Astrocyte (in vitro differentiated cells and primary cell): Measurements from ENCODE around the gene ART5. TPM values are rescaled to one million over a fixed set of nuclear protein-coding genes. Genes with fewer than 3 reads are reported as not detected.
A peak's percentile ranks its signal among the peaks of the same experiment; 100 is the strongest.

Experiments used
- DNase-seq: peaks from one replicate; pipeline ENCODE4 v3.0.0-alpha.2; 2010; ENCODE audit warnings: low read depth
- FAIRE-seq: peaks from 2 replicates; lab custom pipeline; 2011; peaks lifted over from hg19 to GRCh38; lab: Jason Lieb, UNC
- H2AFZ ChIP-seq: 2 replicates; pipeline ENCODE4 v1.6.0; 2012; ENCODE audit warnings: low read depth, low read length, inconsistent platforms
- H3K27ac ChIP-seq: 2 replicates; pipeline ENCODE4 v1.5.1; 2011; ENCODE audit warnings: low read depth, low read length, inconsistent platforms
- H3K27me3 ChIP-seq: 2 replicates; pipeline ENCODE4 v1.6.0; 2011; ENCODE audit warnings: low read length, inconsistent platforms; ENCODE audit not compliant: insufficient read depth
- H3K36me3 ChIP-seq: 2 replicates; pipeline ENCODE4 v1.5.1; 2011; ENCODE audit warnings: low read length, inconsistent platforms; ENCODE audit not compliant: insufficient read depth
- H3K4me1 ChIP-seq: 2 replicates; pipeline ENCODE4 v1.5.1; 2011; ENCODE audit warnings: low read length, inconsistent platforms; ENCODE audit not compliant: insufficient read depth
- H3K4me2 ChIP-seq: 2 replicates; pipeline ENCODE4 v1.6.0; 2012; ENCODE audit warnings: low read length, inconsistent platforms
- H3K4me3 ChIP-seq: 2 replicates; pipeline ENCODE4 v1.5.1; 2011; ENCODE audit warnings: low read depth, mild to moderate bottlenecking, low read length, inconsistent platforms; ENCODE audit not compliant: insufficient read depth
- H3K79me2 ChIP-seq: 2 replicates; pipeline ENCODE4 v1.6.0; 2012; ENCODE audit warnings: mild to moderate bottlenecking, low read length, inconsistent platforms; ENCODE audit not compliant: insufficient read depth
- H3K9ac ChIP-seq: 2 replicates; pipeline ENCODE4 v1.6.0; 2012; ENCODE audit warnings: mild to moderate bottlenecking, low read length, inconsistent platforms
- H3K9me3 ChIP-seq: 2 replicates; pipeline ENCODE4 v1.5.1; 2012; ENCODE audit warnings: low read depth, mild to moderate bottlenecking, low read length, inconsistent platforms; ENCODE audit not compliant: insufficient read depth
- H4K20me1 ChIP-seq: 2 replicates; pipeline ENCODE4 v1.6.0; 2012; ENCODE audit warnings: low read length, inconsistent platforms; ENCODE audit not compliant: insufficient read depth
- H3K27ac Mint-ChIP-seq: one replicate; pipeline ENCODE4 v1.8.0; 2021; ENCODE audit warnings: mild to moderate bottlenecking, mixed read lengths; ENCODE audit not compliant: unreplicated experiment
- H3K27me3 Mint-ChIP-seq: one replicate; pipeline ENCODE4 v1.8.0; 2021; ENCODE audit warnings: low read depth, mixed read lengths; ENCODE audit not compliant: unreplicated experiment
- H3K36me3 Mint-ChIP-seq: one replicate; pipeline ENCODE4 v1.8.0; 2021; ENCODE audit warnings: low read depth, mixed read lengths; ENCODE audit not compliant: unreplicated experiment
- H3K4me1 Mint-ChIP-seq: one replicate; pipeline ENCODE4 v1.8.0; 2021; ENCODE audit warnings: low read depth, mixed read lengths; ENCODE audit not compliant: unreplicated experiment
- H3K4me3 Mint-ChIP-seq: one replicate; pipeline ENCODE4 v1.8.0; 2021; ENCODE audit warnings: mild to moderate bottlenecking, moderate library complexity, mixed read lengths; ENCODE audit not compliant: unreplicated experiment
- H3K9me3 Mint-ChIP-seq: one replicate; pipeline ENCODE4 v1.8.0; 2021; ENCODE audit warnings: mild to moderate bottlenecking, mixed read lengths; ENCODE audit not compliant: unreplicated experiment
- CTCF ChIP-seq: IDR thresholded peaks from 2 replicates; pipeline ENCODE4 v1.5.1; 2011; ENCODE audit warnings: low read depth, mild to moderate bottlenecking, inconsistent platforms, low read length, moderate library complexity; ENCODE audit not compliant: insufficient read depth
- EZH2 ChIP-seq: IDR thresholded peaks from 2 replicates; pipeline ENCODE4 v1.6.1; 2012; ENCODE audit warnings: mild to moderate bottlenecking, low read length, inconsistent platforms; ENCODE audit not compliant: insufficient read depth
- total RNA-seq: library from RNA; stranded (reverse); gene quantifications from 2 replicates; pipeline ENCODE4 v1.2.1, GENCODE V29; 2021

Gene ART5
- total RNA-seq, 1 donor from 2014 or later: 4.1 TPM

GRCh38 chr11:3615998-3616397 is 25.8 kb downstream of the ART5 start:
- Histone ChIP-seq H3K36me3 (no peaks in the 10 kb centered on the region), H4K20me1 (no peaks in the 10 kb centered on the region), H3K4me2 (no peak overlapping the region), H3K4me1 (no peaks in the 10 kb centered on the region), H3K9me3 (no peaks in the 10 kb centered on the region), H3K79me2 (no peaks in the 10 kb centered on the region), H2AFZ (peak overlapping the region; percentile 32), H3K9ac (no peak overlapping the region), H3K4me3 (no peak overlapping the region), H3K27ac (no peak overlapping the region), H3K27me3 (no peaks in the 10 kb centered on the region)
- peaks cover 3% of the 10 kb centered on the region for H3K9me3 Mint-ChIP-seq
- no peak for FAIRE-seq
- H3K4me3 Mint-ChIP-seq: no peak overlapping the region
- H3K4me1 Mint-ChIP-seq: peaks cover 12% of the 10 kb centered on the region
- peaks cover 14% of the 10 kb centered on the region for H3K27me3 Mint-ChIP-seq
- no peak for DNase-seq
- peak overlapping the region; percentile 92 for H3K27ac Mint-ChIP-seq
- no peaks in the 10 kb centered on the region for H3K36me3 Mint-ChIP-seq
- TF ChIP-seq EZH2 (no peak), CTCF (no peak)

- H3K4me3 Mint-ChIP-seq: peak overlapping the region; percentile 20
- TF ChIP-seq CTCF (no peak), EZH2 (no peak)
- H3K27ac ChIP-seq: no peak overlapping the region
- no peak overlapping the region for H2AFZ ChIP-seq
- no peaks in the 10 kb centered on the region for H3K36me3 ChIP-seq
- H4K20me1 ChIP-seq: no peaks in the 10 kb centered on the region
- no peaks in the 10 kb centered on the region for H3K36me3 Mint-ChIP-seq
- no peak for FAIRE-seq
- no peak overlapping the region for H3K4me2 ChIP-seq
- H3K9ac ChIP-seq: no peak overlapping the region
- peaks cover 14% of the 10 kb centered on the region for H3K27me3 Mint-ChIP-seq
- no peak overlapping the region for H3K4me3 ChIP-seq
- H3K27me3 ChIP-seq: no peaks in the 10 kb centered on the region
- H3K79me2 ChIP-seq: no peaks in the 10 kb centered on the region
- no peak overlapping the region for H3K27ac Mint-ChIP-seq
- H3K4me1 ChIP-seq: no peaks in the 10 kb centered on the region
- H3K9me3 ChIP-seq: no peaks in the 10 kb centered on the region
- DNase-seq: no peak
- peaks cover 12% of the 10 kb centered on the region for H3K4me1 Mint-ChIP-seq
- peaks cover 3% of the 10 kb centered on the region for H3K9me3 Mint-ChIP-seq
These were observed 27.0 kb downstream of the ART5 start for GRCh38 chr11:3614742-3615171.

GRCh38 chr11:3613998-3614741 is 27.6 kb downstream of the ART5 start:
- no peak overlapping the region for H3K27ac ChIP-seq

More at GRCh38 chr11:3613998-3614741, 27.6 kb downstream of the ART5 start:
- Mint-ChIP-seq H3K27me3 (peaks cover 14% of the 10 kb centered on the region), H3K27ac (no peak overlapping the region), H3K36me3 (no peaks in the 10 kb centered on the region), H3K9me3 (peaks cover 2% of the 10 kb centered on the region), H3K4me1 (peaks cover 12% of the 10 kb centered on the region), H3K4me3 (peak overlapping the region; percentile 20)
- H3K4me3 ChIP-seq: no peak overlapping the region
- no peak for FAIRE-seq
- no peaks in the 10 kb centered on the region for H3K79me2 ChIP-seq
- H3K4me2 ChIP-seq: no peak overlapping the region
- H3K9me3 ChIP-seq: no peaks in the 10 kb centered on the region
- TF ChIP-seq CTCF: no peak
- H3K36me3 ChIP-seq: no peaks in the 10 kb centered on the region
- H3K27me3 ChIP-seq: no peaks in the 10 kb centered on the region
- no peak overlapping the region for H2AFZ ChIP-seq
- no peak for DNase-seq
- H3K4me1 ChIP-seq: no peaks in the 10 kb centered on the region
- no peak overlapping the region for H3K9ac ChIP-seq
- no peaks in the 10 kb centered on the region for H4K20me1 ChIP-seq
